HFFc6 (cell line): ENCODE measurements around the gene NCKAP5. TPM values are rescaled to one million over a fixed set of nuclear protein-coding genes. Genes with fewer than 3 reads are reported as not detected.

Experiments
- DNase-seq: peaks from one replicate; pipeline ENCODE4 v3.0.0-alpha.2; 2018
- H3K27ac Mint-ChIP-seq: 2 replicates; pipeline ENCODE4 v1.8.0; 2020; ENCODE audit warnings: mild to moderate bottlenecking, mixed read lengths
- H3K27me3 Mint-ChIP-seq: 2 replicates; pipeline ENCODE4 v1.8.0; 2021; ENCODE audit warnings: mild to moderate bottlenecking, moderate library complexity, mixed read lengths; ENCODE audit not compliant: insufficient read depth
- H3K36me3 Mint-ChIP-seq: 2 replicates; pipeline ENCODE4 v1.8.0; 2021; ENCODE audit warnings: low read depth, mixed read lengths
- H3K4me1 Mint-ChIP-seq: 2 replicates; pipeline ENCODE4 v1.8.0; 2020; ENCODE audit warnings: low read depth, mixed read lengths
- H3K4me3 Mint-ChIP-seq: 2 replicates; pipeline ENCODE4 v1.8.0; 2020; ENCODE audit warnings: mild to moderate bottlenecking, moderate library complexity, mixed read lengths
- H3K9me3 Mint-ChIP-seq: 2 replicates; pipeline ENCODE4 v1.8.0; 2020; ENCODE audit warnings: mild to moderate bottlenecking, mixed read lengths
- total RNA-seq, 6 experiments: library from RNA; stranded (reverse); fragmentation: NEBNext Ultra II Directional; extraction: Animal tissue kit (Norgen Biotek cat#: 25700); gene quantifications; 2 replicates in 1 of 6; 3 replicates in 5 of 6; pipeline ENCODE4 v1.2.3, GENCODE V29; 2021
- TF ChIP-seq, protein P1 (sequence below): fragments of 200-600 bp; sonication (generic); IDR thresholded peaks from 2 replicates; pipeline ENCODE4 v1.5.0; 2021; ENCODE audit warnings: antibody characterized with exemption, mild to moderate bottlenecking

The NCKAP5 gene
- total RNA-seq, 6 experiments from 2014 or later = 0.31 to 4.0 (median 3.1) TPM

DNA sequence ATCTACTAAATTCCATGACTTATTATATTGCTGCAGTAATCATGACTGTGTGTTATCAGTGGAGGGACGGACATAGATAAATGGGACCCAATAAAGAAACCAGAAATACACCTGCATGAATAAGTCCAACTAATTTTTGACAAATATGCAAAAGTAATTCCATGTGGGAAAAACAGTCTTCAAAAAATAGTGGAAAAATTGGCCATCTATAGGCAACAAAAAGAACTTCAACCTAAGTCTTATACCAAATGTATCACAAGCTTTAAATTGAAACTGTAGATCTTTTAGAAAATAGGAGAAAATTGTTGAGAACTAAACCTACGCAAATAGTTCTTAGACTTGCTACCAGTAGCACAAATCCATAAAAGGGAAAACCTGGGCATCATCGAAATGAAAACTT lies 376.2 kb downstream of the NCKAP5 start:
- Mint-ChIP-seq H3K9me3 (peaks cover 11% of the 10 kb centered on the region), H3K4me3 (no peak overlapping the region), H3K4me1 (peaks cover 7% of the 10 kb centered on the region; the same call in 1 of the 2 replicates), H3K36me3 (peaks cover 4% of the 10 kb centered on the region; the same call in 1 of the 2 replicates), H3K27me3 (no peaks in the 10 kb centered on the region), H3K27ac (no peak overlapping the region)
- no peak for DNase-seq
- TF ChIP-seq, protein P1, sequence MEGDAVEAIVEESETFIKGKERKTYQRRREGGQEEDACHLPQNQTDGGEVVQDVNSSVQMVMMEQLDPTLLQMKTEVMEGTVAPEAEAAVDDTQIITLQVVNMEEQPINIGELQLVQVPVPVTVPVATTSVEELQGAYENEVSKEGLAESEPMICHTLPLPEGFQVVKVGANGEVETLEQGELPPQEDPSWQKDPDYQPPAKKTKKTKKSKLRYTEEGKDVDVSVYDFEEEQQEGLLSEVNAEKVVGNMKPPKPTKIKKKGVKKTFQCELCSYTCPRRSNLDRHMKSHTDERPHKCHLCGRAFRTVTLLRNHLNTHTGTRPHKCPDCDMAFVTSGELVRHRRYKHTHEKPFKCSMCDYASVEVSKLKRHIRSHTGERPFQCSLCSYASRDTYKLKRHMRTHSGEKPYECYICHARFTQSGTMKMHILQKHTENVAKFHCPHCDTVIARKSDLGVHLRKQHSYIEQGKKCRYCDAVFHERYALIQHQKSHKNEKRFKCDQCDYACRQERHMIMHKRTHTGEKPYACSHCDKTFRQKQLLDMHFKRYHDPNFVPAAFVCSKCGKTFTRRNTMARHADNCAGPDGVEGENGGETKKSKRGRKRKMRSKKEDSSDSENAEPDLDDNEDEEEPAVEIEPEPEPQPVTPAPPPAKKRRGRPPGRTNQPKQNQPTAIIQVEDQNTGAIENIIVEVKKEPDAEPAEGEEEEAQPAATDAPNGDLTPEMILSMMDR = peak; percentile 61; the same call in 1 of the 2 replicates

DNA sequence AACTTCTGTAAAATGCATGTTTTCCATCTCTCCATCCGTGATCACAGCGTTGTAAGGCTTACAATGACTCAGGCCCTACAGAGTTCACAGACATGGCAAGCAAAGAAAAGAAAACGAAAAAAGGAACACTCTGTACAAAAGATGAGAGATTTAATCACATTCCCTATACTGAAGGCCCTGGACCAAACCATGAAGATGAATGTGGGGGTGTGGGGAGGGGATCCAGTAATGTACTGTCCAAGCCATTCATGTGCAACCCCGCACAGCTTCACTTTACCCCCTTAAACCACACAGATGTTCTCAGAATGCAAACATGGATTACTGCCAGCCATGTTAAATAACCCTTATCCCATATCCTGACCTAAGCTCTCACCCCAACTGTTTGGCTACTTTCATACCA lies 391.1 kb downstream of the NCKAP5 start:
- DNase-seq = no peak
- Mint-ChIP-seq H3K4me1 (peaks cover 12% of the 10 kb centered on the region; the same call in 1 of the 2 replicates), H3K27me3 (no peaks in the 10 kb centered on the region), H3K9me3 (no peaks in the 10 kb centered on the region), H3K27ac (no peak overlapping the region; the same call in 1 of the 2 replicates), H3K36me3 (no peaks in the 10 kb centered on the region), H3K4me3 (no peak overlapping the region)
- TF ChIP-seq, protein P1 = no peak

DNA sequence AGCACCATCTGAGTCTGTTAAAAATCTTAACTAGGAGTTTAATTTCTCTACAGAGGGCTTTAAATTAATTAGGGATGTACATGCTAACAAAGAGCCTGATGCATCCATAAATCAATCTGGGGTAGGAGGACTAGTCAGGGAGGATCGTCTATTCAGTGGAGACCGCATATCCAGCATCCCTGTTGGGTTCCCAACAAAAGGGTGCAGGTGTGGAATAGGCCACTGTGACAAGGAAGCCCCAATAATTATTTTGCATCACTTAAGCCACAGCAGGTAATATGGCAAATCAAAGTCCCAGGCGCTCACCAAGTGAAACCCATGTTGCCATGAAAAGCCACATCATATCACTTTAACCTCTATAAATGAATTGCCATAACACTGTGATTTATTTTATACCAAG lies 392.3 kb downstream of the NCKAP5 start:
- TF ChIP-seq, protein P1 = no peak
- H3K4me1 Mint-ChIP-seq = peaks cover 17% of the 10 kb centered on the region; the same call in 1 of the 2 replicates

DNA sequence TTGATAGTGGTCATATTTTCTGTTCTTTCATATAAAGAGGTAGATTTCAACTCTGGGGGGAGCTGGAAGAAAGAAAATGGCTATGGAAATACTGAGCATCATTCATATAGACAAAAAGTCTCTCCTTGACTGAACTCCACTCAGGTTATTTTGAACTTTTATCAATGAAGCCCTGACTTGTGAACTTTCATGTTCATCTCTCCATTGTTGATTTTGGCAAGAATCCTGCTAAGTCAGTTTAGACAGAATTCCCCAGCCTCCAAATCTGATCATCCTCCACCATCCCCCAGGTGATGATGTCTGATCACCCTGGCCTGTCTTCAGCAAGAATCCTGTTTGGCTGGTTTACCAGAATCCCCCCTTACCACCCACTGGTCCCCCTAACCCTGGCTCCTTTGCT lies 395.0 kb downstream of the NCKAP5 start:
- H3K9me3 Mint-ChIP-seq = no peaks in the 10 kb centered on the region

More for the DNA sequence above, 392.3 kb downstream of the NCKAP5 start:
- H3K27me3 Mint-ChIP-seq = no peaks in the 10 kb centered on the region
- no peak overlapping the region for H3K4me3 Mint-ChIP-seq
- no peaks in the 10 kb centered on the region for H3K9me3 Mint-ChIP-seq
- no peak overlapping the region for H3K27ac Mint-ChIP-seq
- no peaks in the 10 kb centered on the region for H3K36me3 Mint-ChIP-seq
- no peak for DNase-seq

DNA sequence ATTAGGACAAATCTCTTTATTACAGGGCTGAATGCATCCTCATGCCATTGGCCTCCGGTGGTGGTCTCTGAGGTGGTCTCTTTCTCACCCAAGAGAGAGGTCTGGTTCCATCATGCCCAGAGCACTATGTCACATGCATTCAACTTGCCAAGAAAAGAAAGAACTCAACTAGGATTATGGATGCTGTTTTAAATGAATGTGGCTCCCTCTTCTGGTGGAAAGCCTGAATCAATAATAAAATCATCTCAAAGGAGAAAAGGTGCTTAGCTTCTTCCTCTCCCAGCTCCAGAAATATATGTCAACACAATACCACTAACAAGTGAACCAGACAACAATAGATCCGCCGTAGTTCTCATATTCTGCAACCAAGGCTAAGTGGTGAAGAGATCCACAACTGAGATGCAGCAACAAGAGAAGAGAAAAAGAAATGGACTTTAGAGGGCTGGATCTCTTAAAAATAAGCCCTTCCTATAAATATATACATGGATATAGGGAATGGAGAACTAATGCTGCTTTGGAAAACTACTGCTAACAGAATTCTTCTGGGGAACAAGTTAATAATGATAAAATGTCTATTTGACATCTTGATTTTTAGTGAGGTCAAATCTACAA lies 396.8 kb downstream of the NCKAP5 start:
- TF ChIP-seq, protein P1 = peak; percentile 87
- Mint-ChIP-seq H3K4me1 (peaks cover 34% of the 10 kb centered on the region), H3K4me3 (no peak overlapping the region), H3K9me3 (no peaks in the 10 kb centered on the region), H3K27ac (no peak overlapping the region), H3K36me3 (no peaks in the 10 kb centered on the region), H3K27me3 (0 out of 2 replicates have a peak, but pooled peaks cover 2% of the 10 kb centered on the region)
- peak; percentile 62 for DNase-seq

More for the DNA sequence above, 395.0 kb downstream of the NCKAP5 start:
- Mint-ChIP-seq H3K36me3 (no peaks in the 10 kb centered on the region), H3K4me3 (no peak overlapping the region), H3K27ac (no peak overlapping the region), H3K4me1 (peaks cover 32% of the 10 kb centered on the region), H3K27me3 (0 out of 2 replicates have a peak, but pooled peaks cover 2% of the 10 kb centered on the region)
- TF ChIP-seq, protein P1 = no peak
- DNase-seq = no peak
